GM18502 (cell line): Measurements from ENCODE around the gene PDXK.
"Not testable (repeated sequence)": the region's sequence is repeated elsewhere in the genome, so short reads cannot be mapped to it uniquely, and the experiment has no call there.

Experiments used
- ATAC-seq: cut with Tn5 transposase; IDR thresholded peaks from one replicate; pipeline ENCODE4 v1.9.1; 2021; ENCODE audit warnings: mild to moderate bottlenecking; ENCODE audit not compliant: unreplicated experiment, poor library complexity

Gene PDXK

GRCh38 chr21:43696214-43696613 lies 22.7 kb upstream of the PDXK start:
- no peak for ATAC-seq

- no peak for ATAC-seq
These were observed 20.9 kb upstream of the PDXK start for GRCh38 chr21:43697758-43698643.

- not testable (repeated sequence) for ATAC-seq
These were observed 19.5 kb upstream of the PDXK start for GRCh38 chr21:43699492-43699777.

- ATAC-seq, result no peak
These were observed 18.9 kb upstream of the PDXK start for GRCh38 chr21:43699933-43700599.

- no peak for ATAC-seq
These were observed 16.8 kb upstream of the PDXK start for GRCh38 chr21:43701936-43702784.

GRCh38 chr21:43702785-43703034 lies 16.2 kb upstream of the PDXK start:
- ATAC-seq, result no peak

GRCh38 chr21:43703035-43703880 lies 15.7 kb upstream of the PDXK start:
- ATAC-seq, result no peak

- ATAC-seq, result no peak
These were observed 11.5 kb upstream of the PDXK start for GRCh38 chr21:43707462-43707861.

GRCh38 chr21:43708745-43709381 lies 10.1 kb upstream of the PDXK start:
- ATAC-seq, result no peak

GRCh38 chr21:43712268-43712942 lies 6.5 kb upstream of the PDXK start:
- ATAC-seq, result no peak

- not testable (repeated sequence) for ATAC-seq
These were observed 5.8 kb upstream of the PDXK start for GRCh38 chr21:43713123-43713522.

- no peak for ATAC-seq
These were observed 2.4 kb upstream of the PDXK start for GRCh38 chr21:43716376-43717165.

GRCh38 chr21:43717166-43717853 lies 1.6 kb upstream of the PDXK start:
- ATAC-seq, result no peak

GRCh38 chr21:43717967-43718871 lies 710 bp upstream of the PDXK start:
- ATAC-seq, result no peak

GRCh38 chr21:43719748-43720538 lies 1.0 kb downstream of the PDXK start:
- ATAC-seq, result no peak

GRCh38 chr21:43720539-43721166 lies 1.7 kb downstream of the PDXK start:
- ATAC-seq, result no peak
